Activated naive CD4-positive, alpha-beta T cell treated with anti-CD3 and anti-CD28 coated beads, Interleukin-2, amount 10 ng/mL, durations not matched to agents 7 days and 5 days (primary cell): ENCODE measurements around the gene ERCC6L2.

ENCODE experiments used
- CTCF ChIA-PET: fragments of 350-600 bp; sonication (Branson Sonifier 250); formaldehyde crosslinking; loops from one replicate; lab custom pipeline; 2021; ENCODE audit warnings: antibody characterized with exemption; lab: Charles Lee
- DNase-seq: peaks from one replicate; pipeline ENCODE4 v3.0.0-alpha.2; 2020
- H3K27ac Mint-ChIP-seq: one replicate; pipeline ENCODE4 v1.8.0; 2021; ENCODE audit warnings: mild to moderate bottlenecking, moderate library complexity, mixed read lengths
- H3K27me3 Mint-ChIP-seq: one replicate; pipeline ENCODE4 v1.8.0; 2021; ENCODE audit warnings: mild to moderate bottlenecking, mixed read lengths
- H3K36me3 Mint-ChIP-seq: one replicate; pipeline ENCODE4 v1.8.0; 2021; ENCODE audit warnings: mixed read lengths
- H3K4me1 Mint-ChIP-seq: one replicate; pipeline ENCODE4 v1.8.0; 2021; ENCODE audit warnings: mixed read lengths
- H3K4me3 Mint-ChIP-seq: one replicate; pipeline ENCODE4 v1.8.0; 2021; ENCODE audit warnings: mild to moderate bottlenecking, moderate library complexity, mixed read lengths
- H3K9me3 Mint-ChIP-seq: one replicate; pipeline ENCODE4 v1.8.0; 2021; ENCODE audit warnings: mixed read lengths

Gene ERCC6L2, protein sequence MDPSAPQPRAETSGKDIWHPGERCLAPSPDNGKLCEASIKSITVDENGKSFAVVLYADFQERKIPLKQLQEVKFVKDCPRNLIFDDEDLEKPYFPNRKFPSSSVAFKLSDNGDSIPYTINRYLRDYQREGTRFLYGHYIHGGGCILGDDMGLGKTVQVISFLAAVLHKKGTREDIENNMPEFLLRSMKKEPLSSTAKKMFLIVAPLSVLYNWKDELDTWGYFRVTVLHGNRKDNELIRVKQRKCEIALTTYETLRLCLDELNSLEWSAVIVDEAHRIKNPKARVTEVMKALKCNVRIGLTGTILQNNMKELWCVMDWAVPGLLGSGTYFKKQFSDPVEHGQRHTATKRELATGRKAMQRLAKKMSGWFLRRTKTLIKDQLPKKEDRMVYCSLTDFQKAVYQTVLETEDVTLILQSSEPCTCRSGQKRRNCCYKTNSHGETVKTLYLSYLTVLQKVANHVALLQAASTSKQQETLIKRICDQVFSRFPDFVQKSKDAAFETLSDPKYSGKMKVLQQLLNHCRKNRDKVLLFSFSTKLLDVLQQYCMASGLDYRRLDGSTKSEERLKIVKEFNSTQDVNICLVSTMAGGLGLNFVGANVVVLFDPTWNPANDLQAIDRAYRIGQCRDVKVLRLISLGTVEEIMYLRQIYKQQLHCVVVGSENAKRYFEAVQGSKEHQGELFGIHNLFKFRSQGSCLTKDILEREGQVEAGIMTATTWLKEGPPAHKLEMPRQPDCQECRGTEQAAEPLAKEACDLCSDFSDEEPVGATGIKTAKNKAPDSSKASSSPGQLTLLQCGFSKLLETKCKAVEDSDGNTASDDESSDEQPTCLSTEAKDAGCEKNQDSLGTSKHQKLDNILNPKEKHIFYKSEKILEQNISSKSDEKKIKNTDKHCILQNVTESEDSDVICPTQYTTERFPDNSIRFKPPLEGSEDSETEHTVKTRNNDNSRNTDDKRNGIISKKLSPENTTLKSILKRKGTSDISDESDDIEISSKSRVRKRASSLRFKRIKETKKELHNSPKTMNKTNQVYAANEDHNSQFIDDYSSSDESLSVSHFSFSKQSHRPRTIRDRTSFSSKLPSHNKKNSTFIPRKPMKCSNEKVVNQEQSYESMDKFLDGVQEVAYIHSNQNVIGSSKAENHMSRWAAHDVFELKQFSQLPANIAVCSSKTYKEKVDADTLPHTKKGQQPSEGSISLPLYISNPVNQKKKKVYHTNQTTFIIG (N-terminal part only)

DNA sequence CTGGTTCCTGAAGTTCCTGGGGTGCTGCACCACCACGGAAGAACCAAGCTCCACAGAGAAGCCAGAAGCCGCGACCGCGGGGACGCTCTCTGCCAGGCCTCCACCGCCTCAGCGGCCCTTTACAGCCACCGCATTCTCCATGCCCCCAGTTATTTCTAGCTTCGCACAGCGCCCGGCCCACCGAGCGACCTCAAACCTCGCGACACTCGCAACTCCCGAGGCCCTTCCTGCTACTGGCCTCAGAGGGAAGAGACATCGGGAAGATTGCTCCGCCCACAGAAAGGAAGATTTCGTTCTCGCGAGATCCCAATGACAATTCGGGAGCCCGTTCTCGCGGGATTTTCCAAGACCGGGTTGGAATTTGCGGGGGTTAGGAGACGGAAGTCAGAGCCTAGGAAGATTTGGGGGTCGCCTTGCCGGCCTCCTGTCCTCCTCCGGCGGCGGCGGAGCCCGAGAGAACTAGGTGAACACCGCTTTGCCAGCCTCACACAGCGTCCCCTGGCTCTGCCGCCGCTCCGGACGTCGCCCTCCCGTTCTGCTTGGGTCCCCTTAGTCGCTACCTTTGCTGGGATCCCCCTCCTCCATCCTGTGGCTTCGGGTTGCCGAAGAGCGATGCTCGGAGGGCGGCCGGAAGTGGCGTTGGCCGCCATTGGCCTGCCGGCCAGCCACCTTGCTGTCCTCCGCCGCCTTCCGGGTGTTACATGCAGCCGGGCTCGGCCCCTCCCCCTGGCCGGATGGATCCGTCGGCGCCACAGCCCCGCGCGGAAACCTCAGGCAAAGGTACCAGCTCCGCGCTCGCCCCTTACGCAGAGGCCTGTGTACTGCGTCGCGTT, at the start of gene ERCC6L2:
Gene ERCC6L2, plus strand, starts transcription at position 387 of the 833 bp plus-strand sequence. Its CDS starts 348 bp downstream, at position 735.
- H3K27ac Mint-ChIP-seq, result no peak within 1 kb of the TSS
- CTCF ChIA-PET, result interaction anchor here (1.1 kb wide), 1 partner anchor 148 kb away, joined by 3 read pairs; no protein-coding TSS in a partner anchor
- peaks cover 6% of the 10 kb centered on the region for H3K9me3 Mint-ChIP-seq
- peak; percentile 96 for DNase-seq
- no peak within 1 kb of the TSS for H3K4me3 Mint-ChIP-seq
- no peaks in the 10 kb centered on the region for H3K27me3 Mint-ChIP-seq
- peaks cover 53% of the 10 kb centered on the region for H3K36me3 Mint-ChIP-seq
- peaks cover 31% of the 10 kb centered on the region for H3K4me1 Mint-ChIP-seq

DNA sequence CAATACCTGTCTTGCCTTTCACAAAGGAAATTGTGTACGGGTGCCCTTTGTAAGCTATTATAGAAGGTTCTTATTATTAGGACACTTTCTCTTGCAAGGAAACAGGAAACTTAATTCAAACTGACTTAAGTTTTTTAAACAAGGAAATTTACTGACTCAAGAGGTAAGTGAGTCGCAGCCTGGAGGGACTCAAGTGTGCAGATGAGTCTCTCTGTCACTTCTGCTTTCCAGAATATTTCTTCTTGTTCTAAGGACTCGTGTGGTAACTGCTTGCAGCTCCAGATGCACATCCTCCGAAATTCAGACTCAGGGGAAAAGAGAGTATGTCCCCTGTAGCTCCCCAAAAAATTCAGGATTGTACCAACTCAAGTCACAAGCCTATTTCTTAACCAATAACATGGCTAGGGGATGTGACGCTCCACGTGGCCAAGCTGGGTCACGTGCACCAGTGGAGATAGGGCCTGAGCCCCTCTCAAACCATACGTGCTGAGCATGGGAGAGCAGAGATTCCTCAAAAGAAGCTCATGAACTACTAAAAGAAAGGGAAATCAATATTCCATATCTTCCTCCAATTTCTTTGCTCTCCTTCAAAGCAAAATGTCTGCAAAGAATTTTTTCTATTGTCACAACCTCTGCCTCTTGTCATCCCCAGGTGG, 49.2 kb upstream of the ERCC6L2 start:
- Mint-ChIP-seq H3K27me3 (peaks cover 42% of the 10 kb centered on the region), H3K4me1 (peaks cover 18% of the 10 kb centered on the region), H3K27ac (no peak overlapping the region), H3K4me3 (no peak overlapping the region), H3K36me3 (no peaks in the 10 kb centered on the region), H3K9me3 (no peaks in the 10 kb centered on the region)
- CTCF ChIA-PET, result no interaction called here
- DNase-seq, result no peak

- CTCF ChIA-PET, result no interaction called here
Measured at GRCh38 chr9:95830768-95831167, 44.7 kb upstream of the ERCC6L2 start.

DNA sequence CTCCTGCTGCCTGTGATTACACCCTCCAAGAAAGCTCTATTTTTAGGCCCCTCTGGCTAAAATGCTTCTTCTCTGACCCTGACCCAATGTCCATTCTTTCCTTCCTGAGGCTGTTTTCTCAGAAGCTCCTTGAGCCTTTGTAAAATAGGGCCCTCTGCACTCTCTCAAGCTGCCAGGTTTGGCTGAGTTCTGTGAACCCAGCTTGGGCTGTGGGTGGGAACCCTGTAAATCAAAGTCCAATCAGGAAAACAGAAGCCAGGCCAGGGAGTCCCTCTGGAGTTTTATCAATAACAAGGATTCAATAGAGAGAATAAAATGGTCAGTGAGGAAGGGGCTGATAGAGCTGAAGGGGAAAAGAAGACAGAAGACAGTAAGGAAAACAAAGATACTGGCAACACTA, 43.7 kb upstream of the ERCC6L2 start:
- Mint-ChIP-seq H3K27ac (no peak overlapping the region), H3K36me3 (no peaks in the 10 kb centered on the region), H3K27me3 (peaks cover 26% of the 10 kb centered on the region), H3K4me1 (peaks cover 8% of the 10 kb centered on the region), H3K9me3 (no peaks in the 10 kb centered on the region), H3K4me3 (no peak overlapping the region)
- CTCF ChIA-PET, result no interaction called here
- no peak for DNase-seq

More at GRCh38 chr9:95830768-95831167, 44.7 kb upstream of the ERCC6L2 start:
- H3K4me1 Mint-ChIP-seq, result peaks cover 8% of the 10 kb centered on the region
- DNase-seq, result no peak
- H3K36me3 Mint-ChIP-seq, result no peaks in the 10 kb centered on the region
- no peak overlapping the region for H3K4me3 Mint-ChIP-seq
- H3K9me3 Mint-ChIP-seq, result no peaks in the 10 kb centered on the region
- H3K27ac Mint-ChIP-seq, result no peak overlapping the region
- H3K27me3 Mint-ChIP-seq, result peaks cover 34% of the 10 kb centered on the region

GRCh38 chr9:95833546-95834178, 41.8 kb upstream of the ERCC6L2 start:
- Mint-ChIP-seq H3K4me1 (peaks cover 8% of the 10 kb centered on the region), H3K27me3 (peaks cover 18% of the 10 kb centered on the region), H3K4me3 (no peak overlapping the region), H3K36me3 (no peaks in the 10 kb centered on the region), H3K27ac (no peak overlapping the region), H3K9me3 (peaks cover 2% of the 10 kb centered on the region)
- no peak for DNase-seq
- CTCF ChIA-PET, result no interaction called here

- DNase-seq, result no peak
- no peak overlapping the region for H3K27ac Mint-ChIP-seq
- H3K4me3 Mint-ChIP-seq, result no peak overlapping the region
- peaks cover 2% of the 10 kb centered on the region for H3K9me3 Mint-ChIP-seq
- H3K4me1 Mint-ChIP-seq, result peaks cover 8% of the 10 kb centered on the region
- CTCF ChIA-PET, result no interaction called here
- peaks cover 18% of the 10 kb centered on the region for H3K27me3 Mint-ChIP-seq
- no peaks in the 10 kb centered on the region for H3K36me3 Mint-ChIP-seq
Measured at GRCh38 chr9:95834281-95834907, 41.1 kb upstream of the ERCC6L2 start.

DNA sequence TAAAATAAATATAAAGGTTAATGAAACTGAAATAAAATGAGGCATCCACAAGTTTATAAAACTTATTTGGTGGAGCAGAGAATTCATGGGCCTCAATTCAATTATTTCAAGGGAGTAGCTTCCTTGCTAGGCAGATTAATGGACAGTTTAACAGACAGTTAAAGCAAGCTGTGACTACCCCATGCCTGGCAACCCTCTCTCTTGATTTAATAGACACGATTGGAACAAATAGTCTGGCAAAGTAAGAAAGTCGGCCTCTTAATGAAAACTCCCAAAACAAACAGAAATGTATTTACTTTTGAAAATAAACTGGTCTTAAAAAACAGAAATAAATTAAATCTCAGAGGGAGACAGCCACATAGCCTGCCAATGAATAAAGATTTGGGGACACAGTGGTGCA, 40.1 kb upstream of the ERCC6L2 start:
- Mint-ChIP-seq H3K27ac (no peak overlapping the region), H3K27me3 (peaks cover 11% of the 10 kb centered on the region), H3K4me1 (peaks cover 8% of the 10 kb centered on the region), H3K9me3 (peaks cover 2% of the 10 kb centered on the region), H3K4me3 (no peak overlapping the region), H3K36me3 (no peaks in the 10 kb centered on the region)
- no peak for DNase-seq
- CTCF ChIA-PET, result no interaction called here

- CTCF ChIA-PET, result no interaction called here
- peaks cover 8% of the 10 kb centered on the region for H3K4me1 Mint-ChIP-seq
- no peak overlapping the region for H3K4me3 Mint-ChIP-seq
- no peak overlapping the region for H3K27ac Mint-ChIP-seq
- no peak for DNase-seq
- H3K36me3 Mint-ChIP-seq, result no peaks in the 10 kb centered on the region
- peaks cover 2% of the 10 kb centered on the region for H3K9me3 Mint-ChIP-seq
- H3K27me3 Mint-ChIP-seq, result peaks cover 11% of the 10 kb centered on the region
Measured at GRCh38 chr9:95836072-95836471, 39.4 kb upstream of the ERCC6L2 start.

DNA sequence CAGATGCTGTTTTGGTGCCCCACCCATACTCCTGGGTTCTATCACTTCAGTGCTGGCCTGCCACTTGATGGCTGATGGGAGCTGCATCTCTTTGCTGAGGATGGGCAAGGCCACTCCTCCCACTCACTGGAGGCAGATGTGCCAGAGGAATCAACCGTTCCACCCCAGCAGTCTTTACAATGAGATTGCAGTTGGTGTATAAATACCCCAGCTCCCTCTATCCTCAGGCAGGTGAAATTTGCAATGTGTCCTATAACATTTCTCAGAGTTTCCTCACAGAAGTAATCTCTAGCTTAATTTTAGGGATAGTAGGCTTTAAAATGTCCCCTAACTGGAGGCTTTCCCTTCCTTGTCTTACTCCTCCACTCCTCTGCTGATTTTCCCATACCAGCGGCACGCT, 36.5 kb upstream of the ERCC6L2 start:
- Mint-ChIP-seq H3K36me3 (no peaks in the 10 kb centered on the region), H3K9me3 (peaks cover 2% of the 10 kb centered on the region), H3K27me3 (no peaks in the 10 kb centered on the region), H3K4me3 (no peak overlapping the region), H3K27ac (no peak overlapping the region), H3K4me1 (peaks cover 8% of the 10 kb centered on the region)
- DNase-seq, result no peak
- CTCF ChIA-PET, result no interaction called here

DNA sequence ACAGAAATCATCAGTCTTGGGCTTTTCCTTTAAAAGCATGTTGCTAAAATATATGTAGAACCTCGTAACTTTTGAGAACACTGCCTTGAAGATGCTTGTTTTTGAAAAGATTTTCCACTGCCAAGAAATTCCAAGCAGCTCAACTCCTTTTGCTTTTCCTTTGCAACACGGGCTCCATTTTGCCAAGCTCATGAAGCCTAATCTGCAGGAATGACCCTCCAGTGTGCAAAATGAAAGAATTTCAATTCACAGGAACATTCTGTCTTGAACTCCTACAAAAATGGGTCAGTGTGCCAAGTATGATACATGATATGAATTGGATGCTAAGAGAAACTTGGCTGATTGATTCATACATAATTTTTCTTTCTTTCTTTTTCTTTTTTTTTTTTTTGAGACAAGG, 35.4 kb upstream of the ERCC6L2 start:
- H3K36me3 Mint-ChIP-seq, result no peaks in the 10 kb centered on the region
- no peaks in the 10 kb centered on the region for H3K4me1 Mint-ChIP-seq
- H3K27ac Mint-ChIP-seq, result no peak overlapping the region
- H3K27me3 Mint-ChIP-seq, result no peaks in the 10 kb centered on the region
- no peak for DNase-seq
- peaks cover 2% of the 10 kb centered on the region for H3K9me3 Mint-ChIP-seq
- no peak overlapping the region for H3K4me3 Mint-ChIP-seq
- CTCF ChIA-PET, result no interaction called here

DNA sequence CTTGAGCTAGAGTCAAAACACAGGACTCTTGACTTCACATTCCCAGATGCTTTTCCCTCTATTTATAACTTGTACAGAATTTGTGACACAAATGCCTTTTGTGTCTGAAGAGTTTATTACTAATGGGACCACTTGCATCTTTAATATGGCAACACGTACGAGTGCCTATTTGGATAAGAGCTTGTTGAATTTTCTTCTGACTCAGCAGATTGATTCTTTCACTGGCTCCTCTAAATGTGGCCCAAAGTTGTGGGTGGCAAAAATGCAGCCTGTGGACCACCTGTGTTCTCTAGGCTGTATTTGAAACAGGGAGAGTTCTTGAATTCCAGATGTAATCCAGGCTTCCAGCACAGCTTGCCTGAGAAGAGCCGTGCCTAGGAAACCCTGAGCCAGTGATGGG, 34.1 kb upstream of the ERCC6L2 start:
- Mint-ChIP-seq H3K9me3 (peaks cover 2% of the 10 kb centered on the region), H3K27me3 (no peaks in the 10 kb centered on the region), H3K4me1 (no peaks in the 10 kb centered on the region), H3K4me3 (no peak overlapping the region), H3K36me3 (no peaks in the 10 kb centered on the region), H3K27ac (no peak overlapping the region)
- no peak for DNase-seq
- CTCF ChIA-PET, result no interaction called here

DNA sequence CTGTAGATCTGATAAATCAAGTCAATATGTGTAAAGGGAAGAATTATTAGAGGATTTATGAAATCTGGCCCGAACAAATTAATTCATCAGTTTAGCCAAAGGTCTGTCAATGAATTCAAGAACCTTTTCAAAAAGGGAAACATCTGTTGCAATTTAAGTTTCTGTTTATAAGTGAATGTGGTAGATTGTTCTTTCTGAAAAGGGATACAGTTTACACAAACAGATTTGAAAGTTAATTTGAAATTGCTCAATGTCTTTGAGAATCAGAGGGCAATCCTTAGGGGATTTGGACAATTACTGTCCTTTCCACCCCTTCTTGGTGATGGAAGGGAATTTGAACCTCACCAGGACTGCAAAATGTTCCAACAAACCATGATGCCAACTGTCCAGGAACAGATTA, 29.7 kb upstream of the ERCC6L2 start:
- CTCF ChIA-PET, result no interaction called here
- H3K36me3 Mint-ChIP-seq, result peaks cover 17% of the 10 kb centered on the region
- no peak for DNase-seq
- peaks cover 4% of the 10 kb centered on the region for H3K9me3 Mint-ChIP-seq
- H3K4me1 Mint-ChIP-seq, result no peaks in the 10 kb centered on the region
- H3K27ac Mint-ChIP-seq, result no peak overlapping the region
- no peak overlapping the region for H3K4me3 Mint-ChIP-seq
- no peaks in the 10 kb centered on the region for H3K27me3 Mint-ChIP-seq
